Measurements from ENCODE around the gene CCDC198.

The CCDC198 gene, protein sequence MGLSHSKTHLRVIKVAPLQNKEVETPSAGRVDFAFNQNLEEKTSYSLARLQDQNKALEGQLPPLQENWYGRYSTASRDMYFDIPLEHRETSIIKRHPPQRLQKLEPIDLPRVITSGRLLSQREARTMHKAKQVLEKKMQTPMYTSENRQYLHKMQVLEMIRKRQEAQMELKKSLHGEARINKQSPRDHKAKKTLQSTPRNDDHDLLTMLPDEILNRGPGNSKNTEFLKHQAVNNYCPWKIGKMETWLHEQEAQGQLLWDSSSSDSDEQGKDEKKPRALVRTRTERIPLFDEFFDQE

DNA sequence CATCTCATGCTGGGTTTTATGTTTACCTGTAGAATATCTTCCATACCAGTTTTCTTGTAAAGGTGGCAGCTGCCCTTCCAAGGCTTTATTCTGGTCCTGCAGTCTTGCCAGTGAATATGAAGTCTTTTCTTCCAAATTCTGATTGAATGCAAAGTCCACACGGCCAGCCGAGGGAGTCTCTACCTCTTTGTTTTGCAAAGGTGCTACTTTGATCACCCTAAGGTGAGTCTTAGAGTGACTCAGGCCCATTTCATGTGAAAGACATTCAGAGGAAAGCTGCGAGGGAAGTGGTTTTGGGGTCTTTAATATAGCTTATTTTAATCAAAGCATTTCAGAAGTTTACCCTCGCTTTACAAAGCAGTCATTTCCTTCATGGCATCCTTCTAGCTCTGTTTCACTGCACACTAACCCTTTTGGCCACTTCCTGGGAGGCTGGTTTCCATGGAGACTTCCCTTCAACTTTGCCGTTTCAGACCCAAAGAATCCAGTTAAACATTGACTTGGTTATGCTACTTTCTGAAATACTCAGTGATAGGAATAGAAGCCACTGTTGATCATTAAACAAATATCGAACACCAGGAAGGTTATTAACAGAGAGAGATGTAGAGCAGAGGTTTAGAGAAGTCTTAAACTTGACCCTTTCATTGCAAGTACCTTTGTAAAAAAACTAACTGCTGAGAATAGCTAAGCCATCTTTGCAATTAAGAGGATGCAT, at the start of gene CCDC198:
Gene CCDC198, minus strand, starts transcription at position 391 of the 715 bp plus-strand sequence. Its CDS starts 142 bp downstream, at position 249.
- DNase-seq, result no peak

DNA sequence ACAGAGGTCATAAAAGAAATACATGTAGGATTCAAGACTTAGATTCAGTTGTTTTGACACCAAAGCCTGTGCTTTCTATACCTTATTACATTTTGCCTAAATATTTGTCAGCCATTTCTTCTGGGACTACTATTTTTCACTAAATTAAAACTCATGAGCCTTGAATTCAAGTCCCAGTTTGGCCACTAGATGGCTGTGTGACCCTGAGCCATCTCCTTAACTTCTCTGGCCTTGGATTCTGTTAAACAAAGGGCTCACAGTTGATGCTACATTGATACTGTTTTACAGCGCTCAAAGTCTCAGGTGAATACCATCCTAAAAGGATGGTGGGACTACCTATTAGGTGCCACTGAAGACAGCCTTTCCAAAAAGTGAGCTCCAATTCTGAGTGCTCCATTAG, 39.6 kb upstream of the CCDC198 start:
- DNase-seq, result no peak

DNA sequence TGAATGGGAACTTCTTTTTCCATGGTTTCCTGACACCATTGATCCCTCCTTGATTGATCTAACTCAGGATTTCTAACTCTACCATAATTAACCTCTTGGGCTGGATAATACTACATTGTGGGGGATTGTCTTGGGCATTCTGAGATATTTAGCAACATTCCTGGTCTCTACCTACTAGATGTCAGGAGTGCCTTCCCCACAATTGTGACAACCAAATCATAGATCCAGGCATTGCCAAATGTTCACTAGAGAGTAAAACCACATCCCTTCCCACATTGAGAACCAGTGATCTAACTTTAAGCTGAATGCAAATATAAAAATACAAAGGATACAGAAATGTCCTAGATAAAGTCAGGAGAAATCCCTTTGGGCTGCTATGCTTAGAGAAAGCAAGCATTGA, 36.9 kb upstream of the CCDC198 start:
- DNase-seq, result no peak

DNA sequence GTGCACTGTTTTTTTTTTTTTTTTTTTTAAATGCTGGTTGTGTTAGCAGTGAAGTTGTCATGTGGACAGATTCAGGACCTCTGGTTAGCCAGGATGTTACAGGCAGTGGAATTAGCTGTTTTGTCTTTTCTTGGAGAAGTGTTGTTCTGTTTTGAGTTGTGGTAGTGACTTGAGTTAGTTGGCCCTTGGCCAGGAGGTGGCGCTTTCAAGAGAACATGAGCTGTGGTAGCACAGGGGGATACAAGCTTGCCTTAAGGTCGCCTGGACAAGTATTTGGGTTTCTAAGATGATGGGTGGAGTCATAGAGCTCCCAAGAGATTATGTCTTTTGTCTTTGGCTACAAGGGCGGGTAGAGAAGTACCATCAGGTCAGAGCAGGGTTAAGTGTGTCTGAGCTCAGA, 33.3 kb upstream of the CCDC198 start:
- no peak for DNase-seq

DNA sequence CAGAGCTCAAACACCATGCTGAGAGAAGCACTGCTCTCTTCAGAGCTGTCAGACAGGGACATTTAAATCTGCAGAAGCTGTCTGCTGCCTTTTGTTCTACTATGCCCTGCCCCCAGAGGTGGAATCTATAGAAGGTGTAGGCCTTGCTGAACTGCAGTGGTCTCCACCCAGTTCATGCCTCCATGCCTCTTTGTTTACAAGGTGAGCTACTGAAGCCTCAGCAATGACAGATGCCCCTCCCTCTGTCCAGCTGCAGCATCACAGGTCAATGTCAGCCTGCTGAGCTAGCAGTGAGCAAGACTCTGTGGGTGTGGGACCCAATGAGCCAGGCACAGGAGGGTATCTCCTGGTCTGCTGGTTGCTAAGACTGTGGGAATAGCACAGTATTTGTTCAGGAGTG, 25.4 kb upstream of the CCDC198 start:
- DNase-seq, result no peak

DNA sequence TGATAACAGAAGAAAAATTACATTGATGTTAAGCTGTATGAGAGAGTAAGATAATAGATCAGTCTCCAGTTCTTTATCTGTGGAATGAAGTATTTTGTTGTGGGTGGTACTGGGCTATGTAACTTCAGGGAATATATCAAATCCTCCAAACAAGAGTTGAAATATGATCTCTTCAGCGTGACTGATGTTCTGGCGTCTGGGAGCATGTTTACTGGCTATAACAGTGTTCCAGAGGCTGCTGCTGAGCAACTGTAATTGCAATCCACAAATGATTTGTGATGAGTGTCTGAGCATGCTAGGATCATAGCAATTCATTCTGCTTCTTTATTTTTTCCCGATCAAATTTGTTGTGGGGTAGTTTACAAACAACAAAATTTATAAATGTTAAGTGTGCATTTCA, 18.6 kb upstream of the CCDC198 start:
- DNase-seq, result no peak

DNA sequence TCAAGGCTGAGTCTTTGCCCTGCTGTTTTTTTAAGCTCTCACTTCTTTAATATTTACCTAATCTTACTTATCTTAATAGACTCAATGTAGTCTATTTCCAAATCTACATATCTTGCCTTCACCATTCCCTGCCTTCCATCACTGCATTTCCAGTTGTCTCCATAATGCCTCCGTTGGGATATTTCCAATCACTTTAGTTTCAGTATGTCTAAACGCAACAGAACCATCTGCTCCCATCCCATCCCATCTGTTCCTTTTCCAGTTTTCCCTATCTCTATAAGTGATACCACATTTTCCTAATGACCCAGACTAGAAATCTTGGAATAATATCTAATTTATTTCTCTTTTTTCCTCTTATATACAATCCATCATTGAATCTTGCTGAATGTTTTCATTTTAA, 15.1 kb upstream of the CCDC198 start:
- no peak for DNase-seq

DNA sequence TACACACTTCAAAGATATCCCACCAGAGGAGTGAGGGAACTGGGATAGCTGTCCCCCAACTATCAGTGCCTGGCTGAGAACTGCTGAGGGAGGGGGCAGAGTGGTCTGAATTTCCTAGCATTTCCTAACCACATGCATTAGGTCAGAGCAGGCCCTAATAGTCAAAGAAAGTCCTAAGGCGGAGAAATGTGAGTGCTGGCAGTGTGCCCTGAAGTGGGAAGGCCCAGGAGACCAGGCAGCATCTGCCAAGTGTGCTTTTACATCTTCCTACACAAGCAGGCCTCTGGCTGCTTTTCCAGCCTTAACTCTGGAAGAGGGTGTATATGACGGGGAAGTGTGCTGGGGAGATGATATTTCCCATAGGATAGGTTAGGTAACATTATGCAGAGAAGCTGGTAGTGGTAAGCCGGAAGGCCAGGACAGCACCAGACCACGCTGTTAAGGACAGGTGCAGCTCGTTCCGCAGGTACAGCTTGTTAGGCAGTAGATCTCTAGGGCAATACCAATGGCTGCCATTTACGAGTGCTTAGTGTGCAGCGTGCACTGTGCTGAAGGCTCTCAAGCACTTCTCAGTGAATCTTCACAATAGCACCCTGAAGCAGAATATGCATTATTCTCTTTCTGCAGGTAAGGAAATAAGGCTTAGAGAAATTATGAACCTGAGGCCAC, 9.1 kb upstream of the CCDC198 start:
- no peak for DNase-seq

DNA sequence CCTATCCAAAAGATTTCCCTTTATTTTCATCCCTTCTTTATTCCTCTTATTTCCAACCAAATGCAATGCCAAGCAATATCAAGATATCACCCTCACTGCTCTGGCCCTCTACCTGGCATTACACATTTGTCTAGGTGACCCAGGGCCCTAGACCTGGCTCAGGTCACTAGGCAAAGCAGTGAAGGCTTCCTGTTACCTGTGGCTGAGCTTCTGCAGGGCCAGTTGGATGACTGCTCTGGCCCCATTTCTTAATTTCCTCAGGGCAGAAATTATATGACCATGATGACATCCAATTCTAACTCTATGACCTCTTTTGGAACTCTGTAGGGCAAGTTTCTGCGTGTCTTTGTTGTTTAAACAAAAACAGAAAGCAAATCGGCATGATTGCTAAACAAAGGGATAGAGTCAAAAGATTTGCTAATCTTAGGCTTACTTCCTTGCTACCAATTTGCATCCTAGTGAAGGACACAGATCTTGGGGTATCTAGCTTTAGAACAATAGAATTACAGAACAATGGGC, 7.4 kb upstream of the CCDC198 start:
- no peak for DNase-seq

DNA sequence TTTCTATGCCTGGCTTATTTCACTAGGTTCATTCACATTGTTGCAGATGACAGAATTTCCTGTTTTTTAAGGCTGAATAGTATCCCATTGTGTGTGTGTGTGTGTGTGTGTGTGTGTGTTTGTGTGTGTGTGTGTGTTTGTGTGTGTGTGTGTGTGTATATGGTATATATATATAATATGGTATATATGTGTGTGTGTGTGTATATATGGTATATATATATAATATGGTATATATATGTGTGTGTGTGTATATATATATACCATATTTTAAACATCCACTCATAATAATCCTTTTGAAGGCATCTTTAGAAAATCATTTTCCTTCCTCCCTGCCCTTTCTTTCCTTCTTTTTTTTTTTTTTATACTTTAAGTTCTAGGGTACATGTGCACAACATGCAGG, 5.0 kb upstream of the CCDC198 start:
- no peak for DNase-seq

DNA sequence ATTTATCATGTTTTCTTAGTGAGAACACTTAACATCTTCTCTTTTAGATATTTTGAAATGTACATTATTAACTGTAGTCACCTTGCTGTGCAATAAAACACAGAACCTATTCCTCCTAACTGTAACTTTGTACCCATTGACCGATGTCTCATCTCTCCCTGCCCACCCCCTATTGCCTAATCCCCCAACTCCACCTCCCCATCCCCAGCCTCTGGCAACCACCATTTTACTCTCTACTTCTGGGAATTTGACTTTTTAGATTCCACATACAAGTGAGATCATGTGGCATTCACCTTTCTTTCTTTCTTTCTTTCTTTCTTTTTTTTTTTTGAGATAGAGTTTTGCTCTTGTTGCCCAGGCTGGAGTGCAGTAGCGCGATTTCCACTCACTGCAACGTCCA, 4.4 kb upstream of the CCDC198 start:
- DNase-seq, result no peak

DNA sequence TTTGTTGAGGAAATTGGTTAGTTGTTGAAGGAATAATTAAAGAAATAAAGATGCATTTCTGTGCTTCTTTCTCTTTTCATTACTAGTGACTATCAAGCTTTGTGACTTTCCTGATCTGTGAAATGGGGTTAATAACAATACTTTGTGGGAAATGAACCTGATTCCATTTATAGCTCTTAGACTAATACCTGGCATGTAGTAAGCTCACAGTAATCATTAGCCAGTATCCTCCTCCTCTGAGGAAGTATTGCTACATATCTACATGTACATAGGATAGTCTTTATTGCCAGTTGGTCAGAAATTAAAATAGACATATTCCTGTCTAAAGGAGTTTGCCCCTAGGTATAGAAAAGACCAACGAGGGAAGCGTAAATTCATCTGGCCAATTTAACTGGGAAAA, 1.8 kb upstream of the CCDC198 start:
- DNase-seq, result no peak

DNA sequence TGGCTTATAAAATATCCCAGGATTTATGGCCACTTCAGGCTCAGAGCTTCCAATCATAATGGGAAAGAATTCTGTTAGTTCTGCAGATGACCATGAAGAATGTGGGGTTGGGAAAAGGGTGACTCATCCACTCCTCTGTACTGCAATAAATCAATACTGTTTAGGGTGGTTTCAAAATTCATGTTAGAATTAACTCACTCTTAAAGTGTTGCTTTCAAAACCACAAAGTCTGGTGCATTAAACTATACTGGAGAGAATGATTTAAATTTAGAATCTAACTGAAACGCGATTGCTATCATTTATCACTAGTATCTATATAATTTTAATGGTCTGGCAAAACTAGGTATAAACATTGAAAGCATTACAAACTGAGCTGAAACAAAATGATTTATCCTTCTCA, 798 bp downstream of the CCDC198 start:
- no peak for DNase-seq

DNA sequence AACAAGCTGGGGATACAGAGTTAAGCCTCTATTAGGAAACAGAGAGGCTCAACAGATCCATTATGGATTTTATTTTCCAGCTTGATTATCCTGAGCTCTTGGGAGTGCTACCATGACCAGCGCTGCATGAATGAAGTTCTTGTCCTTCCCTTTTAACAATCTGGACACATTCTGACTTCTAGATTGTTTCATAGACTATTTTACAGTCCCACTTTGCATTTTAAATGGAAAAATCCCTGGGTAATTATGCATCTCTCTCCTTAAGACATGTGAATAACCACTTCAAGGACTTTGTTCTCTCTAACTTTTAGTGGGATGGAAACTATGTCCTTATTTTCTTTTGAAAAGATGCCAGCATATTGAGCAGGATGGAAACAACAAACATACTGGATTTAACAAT, 2.0 kb downstream of the CCDC198 start:
- DNase-seq, result no peak

DNA sequence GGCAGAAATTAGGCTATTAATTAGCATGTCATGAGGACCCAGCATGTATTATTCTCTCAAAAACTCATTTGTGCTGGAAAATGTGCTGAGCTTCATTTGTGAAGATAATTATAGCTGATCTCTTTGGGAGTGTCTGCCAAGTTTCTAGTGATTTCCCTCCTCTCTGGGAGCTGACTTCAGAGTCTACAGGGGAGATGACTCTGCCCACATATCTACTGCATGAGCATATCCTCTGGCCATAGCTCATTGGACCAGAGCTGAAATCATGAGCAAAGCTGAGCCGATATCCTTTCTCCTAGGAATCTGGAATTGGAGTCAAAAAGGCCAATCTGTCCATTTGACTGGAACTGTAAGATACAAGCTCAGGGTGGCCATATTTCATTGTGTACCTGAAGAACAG, 5.9 kb downstream of the CCDC198 start:
- DNase-seq, result no peak

DNA sequence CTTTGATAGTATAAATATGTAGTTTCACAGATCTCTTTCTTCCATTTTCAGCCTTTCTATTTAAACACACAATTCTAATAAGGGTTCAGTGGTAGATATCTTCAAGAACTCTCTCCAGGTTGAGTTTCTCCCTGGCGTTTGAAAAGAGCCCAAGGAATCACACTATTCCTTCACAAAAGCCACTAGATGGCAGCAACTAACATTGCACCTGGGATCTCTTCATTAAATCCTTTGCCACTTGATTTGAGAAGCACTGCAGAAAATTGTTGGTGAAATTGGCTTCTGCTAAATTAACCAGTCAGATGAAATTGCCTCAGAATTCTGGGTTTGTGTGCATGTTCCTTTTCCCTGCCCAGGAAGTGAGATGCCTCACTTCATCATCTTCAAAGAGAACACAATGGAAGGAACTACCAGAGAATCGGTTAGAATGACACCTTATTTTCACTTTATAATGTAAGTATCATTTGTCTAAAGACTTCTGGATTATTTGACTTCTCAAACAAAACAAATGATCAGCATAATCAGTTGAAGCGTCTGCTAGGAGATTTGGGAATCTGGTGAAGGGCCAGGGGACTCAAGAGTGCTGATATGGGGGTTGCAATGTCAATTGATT, 6.8 kb downstream of the CCDC198 start:
- DNase-seq, result peak; percentile 44

DNA sequence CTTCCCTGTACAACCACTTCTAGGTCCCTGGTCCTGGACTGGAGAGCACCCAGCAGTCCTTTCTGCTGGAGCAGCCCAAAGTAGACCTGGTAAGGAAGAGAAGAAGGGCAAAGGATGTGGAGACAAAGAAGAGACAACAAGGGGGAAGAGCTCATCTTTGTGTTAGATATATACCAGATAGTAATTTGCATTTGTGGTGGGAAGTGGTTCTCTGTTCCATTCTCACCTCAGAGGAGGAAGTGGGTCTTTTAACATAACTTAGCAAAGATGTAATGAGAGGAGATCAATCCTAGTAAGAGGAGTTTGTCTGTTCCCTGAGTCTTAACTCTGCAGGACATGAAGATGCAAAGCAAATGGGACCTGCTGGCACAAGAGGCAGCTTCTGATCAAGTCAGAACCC, 8.0 kb downstream of the CCDC198 start:
- no peak for DNase-seq

DNA sequence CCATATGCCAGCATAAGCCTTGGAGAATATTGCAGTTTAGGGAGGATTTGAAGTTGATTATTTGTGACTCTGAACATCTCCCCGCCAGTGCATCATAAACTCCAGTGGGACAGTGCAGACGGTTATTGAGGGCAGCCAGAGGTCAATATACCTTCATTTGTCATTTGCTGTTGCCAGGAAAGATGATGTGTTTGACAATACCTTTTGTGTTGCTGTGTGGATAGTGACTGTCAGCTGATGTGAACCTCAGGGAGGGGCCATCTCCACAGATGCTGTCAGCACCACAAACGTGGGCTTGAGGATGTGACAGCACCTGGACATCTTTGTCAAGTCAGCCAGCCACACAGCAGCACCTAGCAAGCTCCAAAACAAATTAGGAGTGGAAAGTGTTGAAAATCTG, 11.5 kb downstream of the CCDC198 start:
- no peak for DNase-seq

DNA sequence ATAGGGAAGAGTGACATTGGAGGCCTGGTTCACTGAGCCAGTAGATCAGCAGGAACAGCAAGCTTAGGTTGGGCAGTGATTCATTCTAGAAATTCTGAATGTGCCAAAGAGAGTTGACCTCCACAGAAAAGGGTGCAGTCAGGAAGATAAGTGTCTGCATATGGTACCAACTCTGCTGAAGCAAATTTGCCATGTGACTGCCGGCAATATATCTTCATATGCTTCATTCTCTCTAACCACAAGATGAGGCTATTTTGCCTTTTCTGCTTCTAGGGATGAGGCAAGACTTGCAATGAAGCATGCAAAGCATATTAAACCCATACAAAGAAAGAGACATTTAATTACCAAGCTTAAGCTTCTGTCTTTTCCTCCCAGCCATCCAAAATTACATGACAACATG, 13.6 kb downstream of the CCDC198 start:
- DNase-seq, result no peak

DNA sequence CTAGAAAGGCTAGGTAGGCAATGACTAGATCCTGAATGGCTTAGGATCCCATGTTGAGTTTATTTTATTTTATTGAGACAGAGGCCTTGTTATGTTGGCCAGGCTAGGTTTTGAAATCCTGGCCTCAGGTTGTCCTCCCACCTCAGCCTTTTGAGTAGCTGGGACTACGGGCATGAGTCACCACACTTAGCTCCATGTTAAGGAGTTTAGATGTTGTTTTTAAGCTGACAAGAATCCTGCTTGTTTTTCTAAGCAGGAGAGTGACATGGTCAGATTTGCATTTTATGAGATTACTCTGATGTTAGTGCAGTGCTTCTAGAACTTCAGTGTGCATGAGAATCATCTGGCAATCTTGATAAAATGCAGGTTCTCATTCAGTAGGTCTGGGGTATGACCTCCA, 14.5 kb downstream of the CCDC198 start:
- DNase-seq, result no peak

DNA sequence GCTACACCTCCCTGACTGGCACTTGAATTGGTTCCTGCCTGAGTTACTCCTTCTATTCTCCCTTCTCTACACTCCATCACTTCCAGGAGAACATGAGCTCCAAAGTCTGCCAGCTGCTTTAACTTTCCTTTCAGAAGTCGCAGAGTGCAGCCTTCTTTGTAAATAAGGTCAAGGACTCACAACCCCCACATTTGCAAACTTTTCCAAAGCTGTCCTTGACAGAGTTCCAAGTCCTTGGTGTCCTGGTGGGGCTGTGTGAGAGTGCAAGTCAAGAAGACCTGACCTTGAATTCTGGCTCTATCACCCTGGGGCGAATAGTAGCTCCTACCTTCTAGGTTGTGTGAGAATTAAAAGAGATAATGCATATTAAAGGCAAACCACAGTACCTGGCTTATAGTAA, 15.6 kb downstream of the CCDC198 start:
- DNase-seq, result no peak

DNA sequence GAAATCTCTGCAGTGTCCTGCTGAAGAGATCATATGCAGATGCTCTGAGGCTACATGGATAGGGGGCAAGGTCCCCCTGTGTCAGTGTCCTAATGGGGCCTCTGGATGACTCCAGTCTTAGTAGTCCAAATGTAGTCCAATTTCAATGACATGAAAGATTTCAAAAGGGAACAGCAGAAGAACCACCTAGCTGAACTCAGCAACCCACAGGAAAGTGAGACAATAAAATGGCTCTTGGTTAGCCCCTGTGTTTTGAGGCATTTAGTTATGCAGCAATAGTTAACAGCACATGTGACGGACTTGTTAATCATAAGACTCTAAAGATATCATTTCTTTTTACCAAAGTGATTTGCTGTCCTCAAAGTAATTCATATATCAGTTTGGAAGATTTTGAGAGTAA, 22.7 kb downstream of the CCDC198 start:
- DNase-seq, result no peak

DNA sequence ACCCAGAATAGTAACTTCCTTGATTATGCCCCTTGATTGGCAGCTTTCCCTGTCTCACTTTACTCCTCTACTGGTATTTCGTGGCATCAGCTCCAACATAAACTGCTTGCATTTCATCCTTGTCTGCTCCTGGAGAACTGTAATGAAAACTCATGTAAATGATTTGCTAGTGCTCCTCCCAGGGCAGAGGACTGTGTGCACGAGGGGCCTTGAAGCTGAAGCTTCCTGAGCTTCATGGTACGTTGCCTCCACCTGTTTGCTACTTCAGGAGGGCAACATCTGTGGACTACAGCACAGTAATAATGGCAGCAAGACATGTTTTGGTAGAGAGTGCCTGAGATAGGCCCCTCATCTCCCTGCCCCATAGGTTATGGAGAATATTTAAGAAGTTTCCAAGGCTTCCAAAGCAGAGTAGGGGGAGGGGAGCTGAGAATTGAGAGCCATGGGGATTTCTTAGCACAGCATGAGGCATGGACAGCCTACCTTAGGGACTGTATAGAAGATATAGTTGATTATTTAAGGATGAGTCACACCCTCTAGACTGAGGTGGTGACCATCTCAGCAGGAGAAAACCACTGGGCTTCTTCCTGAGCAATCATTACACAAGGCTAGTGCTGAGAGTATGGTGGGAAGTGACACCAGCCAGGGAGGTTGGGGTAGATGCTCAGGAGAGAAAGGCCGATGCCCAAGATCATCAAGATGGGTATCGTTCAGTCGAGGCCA, 29.5 kb downstream of the CCDC198 start:
- DNase-seq, result no peak
